HG03045 (cell line): ENCODE measurements around the gene OR10A7.
A peak's percentile ranks its signal among the peaks of the same experiment; 100 is the strongest.
"Not testable (repeated sequence)": the region's sequence is repeated elsewhere in the genome, so short reads cannot be mapped to it uniquely, and the experiment has no call there.

Experiments
- ATAC-seq: cut with Tn5 transposase; IDR thresholded peaks from one replicate; pipeline ENCODE4 v1.9.1; 2021; ENCODE audit warnings: mild to moderate bottlenecking, moderate library complexity; ENCODE audit not compliant: unreplicated experiment

Gene OR10A7, protein sequence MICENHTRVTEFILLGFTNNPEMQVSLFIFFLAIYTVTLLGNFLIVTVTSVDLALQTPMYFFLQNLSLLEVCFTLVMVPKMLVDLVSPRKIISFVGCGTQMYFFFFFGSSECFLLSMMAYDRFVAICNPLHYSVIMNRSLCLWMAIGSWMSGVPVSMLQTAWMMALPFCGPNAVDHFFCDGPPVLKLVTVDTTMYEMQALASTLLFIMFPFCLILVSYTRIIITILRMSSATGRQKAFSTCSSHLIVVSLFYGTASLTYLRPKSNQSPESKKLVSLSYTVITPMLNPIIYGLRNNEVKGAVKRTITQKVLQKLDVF

DNA sequence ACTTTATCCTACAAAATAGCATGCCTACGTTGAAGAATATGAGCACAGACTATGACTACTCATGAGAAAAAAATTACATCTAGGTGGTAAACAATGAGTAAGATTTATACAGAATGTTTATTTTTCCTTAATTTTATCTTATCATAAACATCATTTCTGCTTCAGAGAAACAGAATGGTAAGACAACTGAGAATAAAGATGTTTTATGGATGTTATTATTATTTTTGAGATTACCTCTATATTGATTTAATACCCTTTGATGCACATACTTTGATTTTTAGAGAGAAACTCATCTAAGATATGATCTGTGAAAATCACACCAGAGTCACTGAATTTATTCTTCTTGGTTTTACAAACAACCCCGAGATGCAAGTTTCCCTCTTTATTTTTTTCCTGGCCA is at the start of gene OR10A7:
Gene OR10A7, plus strand, starts transcription at position 301 of the 400 bp plus-strand sequence. Its CDS starts 0 bp downstream, at position 301.
- ATAC-seq = no peak

DNA sequence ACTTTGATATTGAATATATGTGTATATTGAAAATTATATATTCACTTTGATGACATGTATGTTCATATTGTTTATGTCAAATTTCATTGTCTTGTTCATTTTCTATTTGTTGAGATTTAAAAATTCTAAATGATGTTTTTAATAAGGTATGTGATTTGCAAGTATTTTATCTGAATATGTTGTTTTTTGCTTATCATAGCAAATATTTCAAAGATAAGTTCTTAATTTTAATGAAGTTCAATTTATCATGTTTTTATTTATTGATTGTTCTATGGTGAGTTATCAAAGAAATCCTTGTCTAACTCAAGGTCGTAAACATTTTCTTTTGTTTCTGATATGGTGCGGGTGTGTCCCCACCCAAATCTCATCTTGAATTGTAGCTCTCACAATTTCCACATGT is 49.4 kb upstream of the OR10A7 start:
- no peak for ATAC-seq

DNA sequence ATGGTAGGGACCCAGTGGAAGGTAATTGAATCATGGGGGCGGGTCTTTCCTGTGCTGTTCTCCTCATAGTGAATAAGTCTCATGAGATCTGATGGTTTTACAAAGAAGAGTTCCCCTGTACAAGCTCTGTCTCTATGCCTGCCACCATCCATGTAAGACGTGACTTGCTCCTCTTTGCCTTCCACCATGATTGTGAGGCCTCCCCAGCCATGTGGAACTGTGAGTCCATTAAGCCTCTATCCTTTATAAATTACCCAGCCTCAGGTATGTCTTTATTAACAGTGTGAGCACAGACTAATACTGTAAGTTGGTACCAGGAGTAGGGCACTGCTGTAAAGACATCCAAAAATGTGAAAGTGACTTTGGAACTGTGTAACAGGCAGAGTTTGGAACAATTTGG is 49.0 kb upstream of the OR10A7 start:
- ATAC-seq = not testable (repeated sequence)

DNA sequence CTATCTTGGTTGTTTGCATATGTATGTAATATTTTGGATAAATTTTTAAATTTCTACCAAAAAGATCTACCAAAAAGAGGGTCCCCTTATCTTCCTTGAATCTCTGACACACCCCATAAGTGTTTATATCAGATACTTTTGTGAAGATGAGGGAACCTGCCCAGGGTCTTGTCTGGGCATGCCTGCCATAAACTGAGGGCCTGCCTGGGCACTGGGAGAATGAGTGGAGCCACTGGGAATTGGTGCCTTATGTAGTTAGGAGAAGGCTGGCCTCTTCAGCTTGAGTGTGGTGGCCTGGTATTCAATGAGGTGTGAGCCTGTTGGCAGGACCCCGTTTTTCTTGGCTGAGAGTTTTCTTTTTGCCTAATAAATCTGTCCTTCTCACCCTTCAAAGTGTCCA is 48.1 kb upstream of the OR10A7 start:
- no peak for ATAC-seq

DNA sequence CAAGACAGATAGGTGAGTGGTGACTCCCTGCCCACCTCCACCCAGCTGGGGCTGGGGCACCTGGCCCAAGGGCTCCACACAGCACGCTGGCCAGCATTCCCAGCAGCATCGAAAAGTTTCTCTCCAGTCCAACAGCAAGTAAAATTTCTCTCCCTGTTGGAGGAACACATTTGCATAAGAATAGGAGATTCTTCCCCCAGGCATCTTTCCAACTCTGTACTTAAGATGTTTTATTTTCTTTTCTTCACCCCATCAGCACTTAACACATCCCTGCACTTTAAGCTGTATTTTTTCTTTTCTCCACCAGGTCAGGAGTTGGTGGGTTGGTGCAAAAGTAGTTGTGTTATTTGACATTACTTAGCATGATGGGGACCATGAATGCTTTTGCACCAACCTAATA is 47.4 kb upstream of the OR10A7 start:
- no peak for ATAC-seq

DNA sequence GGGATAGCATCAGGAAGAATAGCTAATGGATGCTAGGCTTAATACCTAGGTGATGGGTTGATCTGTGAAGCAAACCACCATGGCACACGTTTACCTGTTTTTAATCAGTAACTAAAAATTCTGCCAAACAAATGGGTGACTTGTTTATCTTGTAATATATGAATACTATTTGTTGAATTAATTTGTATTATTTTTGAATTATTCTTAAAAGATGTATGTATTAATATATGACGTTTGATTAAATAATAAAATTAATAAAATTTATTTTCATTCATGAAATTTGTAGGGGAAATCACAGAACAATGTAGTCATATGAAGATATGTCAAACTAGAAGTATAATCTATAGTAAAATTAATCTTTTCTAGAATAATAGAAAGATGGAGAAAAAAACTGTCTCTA is 32.3 kb upstream of the OR10A7 start:
- no peak for ATAC-seq

DNA sequence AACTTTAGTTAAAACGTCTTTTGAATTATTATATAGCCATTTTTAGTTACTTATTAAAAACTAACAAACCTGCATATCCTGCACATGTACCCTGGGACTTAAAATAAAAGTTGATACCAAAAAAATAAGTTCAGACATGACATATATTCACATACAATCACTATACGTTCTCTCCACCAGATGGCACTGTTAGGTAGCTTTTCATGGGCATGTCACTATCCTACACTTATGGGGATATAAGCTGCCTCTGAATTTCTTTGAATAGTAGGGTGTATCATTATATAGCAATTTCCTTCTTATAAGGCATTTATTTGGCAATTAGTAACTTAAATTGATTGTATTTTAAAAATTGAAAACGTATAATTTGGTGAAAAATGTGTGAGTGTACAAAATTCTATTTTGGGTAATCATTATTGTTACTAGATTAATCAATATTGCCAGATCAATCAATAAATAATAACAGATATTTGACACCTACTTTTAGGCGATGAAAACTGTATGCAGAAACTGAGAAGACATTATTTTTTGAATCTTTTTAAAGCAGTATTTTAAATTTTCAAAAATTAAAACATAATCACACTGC is 31.8 kb upstream of the OR10A7 start:
- ATAC-seq = peak; percentile 59

DNA sequence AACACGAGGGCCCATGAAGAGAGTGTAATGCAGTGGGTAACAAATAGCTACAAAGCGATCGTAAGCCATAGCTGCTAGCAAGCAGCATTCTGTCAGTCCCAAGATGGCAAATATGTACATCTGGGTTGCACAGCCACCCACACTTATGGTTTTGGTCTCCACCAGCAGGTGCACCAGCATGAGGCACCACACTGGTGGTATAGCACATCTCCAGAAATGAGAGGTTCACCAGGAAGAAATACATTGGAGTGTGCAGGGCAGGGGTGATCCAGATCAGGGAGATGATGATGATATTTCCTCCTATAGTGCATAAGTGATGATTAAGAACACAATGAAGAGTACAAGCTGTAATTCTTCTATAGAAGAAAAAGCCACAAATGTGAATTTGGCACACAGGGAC is 26.4 kb upstream of the OR10A7 start:
- no peak for ATAC-seq

DNA sequence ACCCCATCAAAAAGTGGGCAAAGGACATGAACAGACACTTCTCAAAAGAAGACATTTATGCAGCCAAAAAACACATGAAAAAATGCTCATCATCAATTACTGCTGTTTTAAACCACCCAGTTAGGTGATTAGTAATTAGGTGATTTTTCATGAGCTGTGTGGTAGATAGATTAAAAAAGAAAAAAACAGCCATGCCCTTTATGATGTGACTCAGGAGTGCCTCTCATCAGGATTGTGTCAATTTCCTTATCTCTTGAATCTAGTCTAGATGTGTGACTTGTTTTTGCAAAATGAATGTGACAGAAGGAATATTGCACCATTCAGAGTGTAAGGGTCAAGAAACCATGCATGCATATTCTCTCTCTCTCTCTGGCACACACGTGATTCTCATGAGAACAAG is 5.7 kb downstream of the OR10A7 start:
- ATAC-seq = no peak

DNA sequence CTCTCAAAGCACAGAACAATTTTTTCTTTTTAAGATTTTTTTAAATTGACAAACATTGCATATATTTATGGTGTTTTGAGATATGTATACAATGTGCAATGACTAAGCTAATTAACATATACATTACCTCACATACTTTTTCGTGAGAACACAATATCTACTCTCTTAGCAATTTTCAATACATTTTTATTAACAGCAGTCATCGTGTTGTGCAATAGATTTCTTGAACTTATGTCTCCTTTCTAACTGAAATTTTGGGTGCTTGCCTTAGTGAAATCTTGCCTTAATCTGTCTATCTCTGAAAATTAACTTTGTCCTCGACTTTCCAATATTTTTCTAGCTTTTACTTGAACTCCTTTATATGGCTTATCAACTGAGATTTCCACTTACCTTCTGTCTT is 6.8 kb downstream of the OR10A7 start:
- no peak for ATAC-seq

DNA sequence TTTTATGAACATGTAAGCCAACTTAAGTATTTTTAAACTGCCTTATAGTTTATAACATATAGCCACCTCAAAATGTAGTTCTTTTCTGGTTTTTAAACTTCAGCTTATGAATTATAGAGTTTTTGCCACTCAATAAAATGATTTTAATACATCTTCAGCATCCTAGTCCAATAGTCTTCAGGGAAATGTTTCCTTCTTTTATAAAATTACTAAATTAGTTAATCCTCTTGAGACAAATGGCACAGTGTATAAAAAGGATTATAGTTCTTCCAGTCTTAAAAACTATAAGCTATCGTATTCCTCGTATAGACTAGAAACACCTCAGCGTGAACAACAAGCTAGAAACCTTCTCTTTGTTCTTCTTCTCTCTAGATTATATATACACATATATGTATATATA is 23.5 kb downstream of the OR10A7 start, which contains the start of gene OR6C74:
Gene OR6C74, plus strand, starts transcription at position 301 of the 400 bp plus-strand sequence. CDS start 2,679 bp downstream, outside the sequence.
- no peak for ATAC-seq

DNA sequence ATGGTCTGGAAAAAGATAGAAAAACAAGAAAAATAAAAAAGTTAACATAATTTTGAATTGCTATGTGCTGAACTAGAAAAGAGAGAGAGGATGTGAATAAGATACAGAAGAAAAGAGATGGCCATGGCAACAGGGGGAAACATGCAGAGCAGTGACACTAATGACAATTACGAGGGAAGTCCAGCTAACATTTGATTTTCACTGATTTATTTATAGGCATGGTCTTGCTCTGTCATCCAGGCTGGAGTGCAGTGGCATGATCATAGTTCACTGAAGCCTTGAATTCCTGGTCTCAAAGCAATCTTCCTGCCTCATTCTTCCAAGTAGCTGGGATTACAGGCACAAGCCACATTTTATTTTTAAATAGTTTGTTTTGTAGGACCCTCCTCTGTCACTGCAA is 25.3 kb downstream of the OR10A7 start:
- ATAC-seq = no peak

DNA sequence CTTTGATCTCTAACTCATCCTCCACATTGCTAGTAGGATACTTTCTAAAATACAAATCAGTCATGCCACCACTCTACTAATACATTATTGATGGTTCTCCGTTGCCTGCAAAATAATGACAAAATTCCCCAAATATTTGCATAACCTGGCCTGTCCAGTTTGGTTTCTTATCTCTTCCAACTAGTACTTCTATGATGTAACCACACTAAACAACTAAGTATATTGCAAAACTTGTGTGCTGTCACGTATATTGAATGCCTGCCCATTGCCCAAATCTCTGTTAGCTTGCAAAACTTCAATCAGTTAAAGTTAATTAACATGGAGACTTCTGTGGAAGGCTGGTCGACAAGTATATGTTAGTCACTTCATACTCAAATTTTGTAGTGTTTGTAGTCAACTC is 30.1 kb downstream of the OR10A7 start:
- no peak for ATAC-seq

DNA sequence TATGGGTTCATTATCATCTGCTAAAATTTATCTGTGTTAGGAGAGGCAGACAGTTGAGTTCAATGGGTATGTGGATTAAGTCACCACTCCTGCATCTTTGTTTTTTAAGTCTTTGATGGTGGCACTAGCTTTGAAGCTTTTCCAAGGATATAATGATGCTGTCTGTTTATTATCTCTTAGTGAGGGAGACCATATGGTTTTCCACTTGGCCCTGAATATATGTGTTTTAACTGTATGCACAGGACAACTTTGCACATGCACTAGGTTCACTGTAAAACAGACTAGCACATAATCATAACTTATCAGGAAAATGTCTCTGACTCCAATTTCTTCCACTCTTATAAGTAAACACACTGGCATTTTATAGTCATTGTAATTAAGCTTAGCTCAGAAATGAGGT is 32.5 kb downstream of the OR10A7 start:
- ATAC-seq = no peak

DNA sequence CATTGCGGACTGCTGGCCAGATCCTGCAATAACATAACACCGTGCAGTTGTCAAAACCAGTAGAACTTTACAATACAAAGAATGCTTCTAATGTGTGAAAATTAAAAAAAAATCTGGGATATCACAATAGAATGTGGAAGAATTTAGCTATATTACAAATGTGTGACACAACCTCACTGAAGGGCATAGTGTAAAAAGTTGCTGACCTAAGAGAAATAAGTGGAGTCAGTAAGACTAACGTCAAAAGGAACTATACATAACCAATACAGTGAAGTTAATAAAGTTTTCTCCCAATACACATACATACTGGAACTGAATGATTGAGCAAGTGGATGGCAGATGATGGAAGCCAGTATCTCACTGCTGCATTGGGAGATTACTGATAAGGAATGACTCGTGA is 36.0 kb downstream of the OR10A7 start:
- ATAC-seq = no peak

DNA sequence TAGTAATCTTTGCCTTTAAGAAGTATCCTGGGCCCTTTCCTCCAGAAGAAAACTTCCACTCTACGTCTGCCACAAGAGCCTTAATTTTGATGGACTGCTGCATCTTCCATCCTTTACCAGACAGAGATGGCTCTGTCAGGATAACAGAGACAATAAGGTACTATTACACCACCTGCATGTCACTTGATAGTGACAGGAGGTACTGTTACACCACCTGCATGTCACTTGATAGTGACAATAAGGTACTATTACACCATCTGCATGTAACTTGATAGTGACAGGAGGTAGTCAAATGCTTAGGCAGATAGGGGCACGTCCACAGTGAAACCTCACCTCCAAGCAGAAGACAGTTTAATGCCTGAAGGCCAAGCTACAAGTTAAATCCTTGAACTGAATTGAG is 37.5 kb downstream of the OR10A7 start:
- no peak for ATAC-seq
